Measurements from ENCODE around the gene UXT.
"Not testable (repeated sequence)": the region's sequence is repeated elsewhere in the genome, so short reads cannot be mapped to it uniquely, and the experiment has no call there.

Gene UXT

GRCh38 chrX:47658684-47659420 is at the start of gene UXT:
TSS of gene UXT (minus strand) at chrX:47659180. CDS start at chrX:47658927, 253 bp downstream.
- Histone ChIP-seq H3K36me3 (ENCODE audit: control insufficient read depth, insufficient read depth, low read length) (peaks cover 26% of the 10 kb centered on the region), H3K9me3 (ENCODE audit: control insufficient read depth, insufficient read depth, low read length) (peaks cover 32% of the 10 kb centered on the region), H3K27ac (ENCODE audit: low read depth, low read length) (peak within 1 kb of the TSS; percentile 99), H3K9ac (ENCODE audit: low read depth, low read length) (peak within 1 kb of the TSS; percentile 98), H3K4me3 (ENCODE audit: low read depth, low read length) (peak within 1 kb of the TSS; percentile 94), H3K4me1 (ENCODE audit: control insufficient read depth, insufficient read depth, low read length) (no peaks in the 10 kb centered on the region), H3K27me3 (ENCODE audit: control insufficient read depth, insufficient read depth, low read length) (no peaks in the 10 kb centered on the region)

- Histone ChIP-seq H3K27me3 (ENCODE audit: control insufficient read depth, insufficient read depth, low read length) (no peaks in the 10 kb centered on the region), H3K9ac (ENCODE audit: low read depth, low read length) (no peak overlapping the region), H3K4me1 (ENCODE audit: control insufficient read depth, insufficient read depth, low read length) (no peaks in the 10 kb centered on the region), H3K36me3 (ENCODE audit: control insufficient read depth, insufficient read depth, low read length) (no peaks in the 10 kb centered on the region), H3K9me3 (ENCODE audit: control insufficient read depth, insufficient read depth, low read length) (peaks cover 48% of the 10 kb centered on the region), H3K27ac (ENCODE audit: low read depth, low read length) (no peak overlapping the region), H3K4me3 (ENCODE audit: low read depth, low read length) (no peak overlapping the region)
Measured at GRCh38 chrX:47707031-47707780, 48.2 kb upstream of the UXT start.

- H3K9me3 ChIP-seq (ENCODE audit: control insufficient read depth, insufficient read depth, low read length), result peaks cover 44% of the 10 kb centered on the region
- H3K4me1 ChIP-seq (ENCODE audit: control insufficient read depth, insufficient read depth, low read length), result no peaks in the 10 kb centered on the region
- H3K27ac ChIP-seq (ENCODE audit: low read depth, low read length), result no peak overlapping the region
- no peak overlapping the region for H3K9ac ChIP-seq (ENCODE audit: low read depth, low read length)
- H3K4me3 ChIP-seq (ENCODE audit: low read depth, low read length), result no peak overlapping the region
- no peaks in the 10 kb centered on the region for H3K36me3 ChIP-seq (ENCODE audit: control insufficient read depth, insufficient read depth, low read length)
- no peaks in the 10 kb centered on the region for H3K27me3 ChIP-seq (ENCODE audit: control insufficient read depth, insufficient read depth, low read length)
Measured at GRCh38 chrX:47706575-47706974, 47.6 kb upstream of the UXT start.

GRCh38 chrX:47704736-47705135 is 45.8 kb upstream of the UXT start:
- Histone ChIP-seq H3K27me3 (ENCODE audit: control insufficient read depth, insufficient read depth, low read length) (no peaks in the 10 kb centered on the region), H3K4me3 (ENCODE audit: low read depth, low read length) (no peak overlapping the region), H3K27ac (ENCODE audit: low read depth, low read length) (no peak overlapping the region), H3K4me1 (ENCODE audit: control insufficient read depth, insufficient read depth, low read length) (no peaks in the 10 kb centered on the region), H3K36me3 (ENCODE audit: control insufficient read depth, insufficient read depth, low read length) (no peaks in the 10 kb centered on the region), H3K9ac (ENCODE audit: low read depth, low read length) (no peak overlapping the region), H3K9me3 (ENCODE audit: control insufficient read depth, insufficient read depth, low read length) (peaks cover 52% of the 10 kb centered on the region)

GRCh38 chrX:47697181-47697580 is 38.2 kb upstream of the UXT start:
- Histone ChIP-seq H3K9ac (ENCODE audit: low read depth, low read length) (no peak overlapping the region), H3K4me3 (ENCODE audit: low read depth, low read length) (no peak overlapping the region), H3K4me1 (ENCODE audit: control insufficient read depth, insufficient read depth, low read length) (no peaks in the 10 kb centered on the region), H3K9me3 (ENCODE audit: control insufficient read depth, insufficient read depth, low read length) (peaks cover 43% of the 10 kb centered on the region), H3K36me3 (ENCODE audit: control insufficient read depth, insufficient read depth, low read length) (no peaks in the 10 kb centered on the region), H3K27ac (ENCODE audit: low read depth, low read length) (no peak overlapping the region), H3K27me3 (ENCODE audit: control insufficient read depth, insufficient read depth, low read length) (no peaks in the 10 kb centered on the region)

- H3K27me3 ChIP-seq (ENCODE audit: control insufficient read depth, insufficient read depth, low read length), result no peaks in the 10 kb centered on the region
- H3K27ac ChIP-seq (ENCODE audit: low read depth, low read length), result no peak overlapping the region
- H3K4me1 ChIP-seq (ENCODE audit: control insufficient read depth, insufficient read depth, low read length), result no peaks in the 10 kb centered on the region
- no peaks in the 10 kb centered on the region for H3K36me3 ChIP-seq (ENCODE audit: control insufficient read depth, insufficient read depth, low read length)
- H3K4me3 ChIP-seq (ENCODE audit: low read depth, low read length), result no peak overlapping the region
- H3K9ac ChIP-seq (ENCODE audit: low read depth, low read length), result no peak overlapping the region
- H3K9me3 ChIP-seq (ENCODE audit: control insufficient read depth, insufficient read depth, low read length), result peaks cover 26% of the 10 kb centered on the region
Measured at GRCh38 chrX:47690175-47690574, 31.2 kb upstream of the UXT start.

- no peak overlapping the region for H3K9ac ChIP-seq (ENCODE audit: low read depth, low read length)
- H3K4me1 ChIP-seq (ENCODE audit: control insufficient read depth, insufficient read depth, low read length), result no peaks in the 10 kb centered on the region
- H3K9me3 ChIP-seq (ENCODE audit: control insufficient read depth, insufficient read depth, low read length), result peaks cover 36% of the 10 kb centered on the region
- no peaks in the 10 kb centered on the region for H3K36me3 ChIP-seq (ENCODE audit: control insufficient read depth, insufficient read depth, low read length)
- H3K4me3 ChIP-seq (ENCODE audit: low read depth, low read length), result no peak overlapping the region
- H3K27me3 ChIP-seq (ENCODE audit: control insufficient read depth, insufficient read depth, low read length), result no peaks in the 10 kb centered on the region
- H3K27ac ChIP-seq (ENCODE audit: low read depth, low read length), result no peak overlapping the region
Measured at GRCh38 chrX:47687263-47687662, 28.3 kb upstream of the UXT start.

- peaks cover 27% of the 10 kb centered on the region for H3K9me3 ChIP-seq (ENCODE audit: control insufficient read depth, insufficient read depth, low read length)
- H3K4me3 ChIP-seq (ENCODE audit: low read depth, low read length), result no peak overlapping the region
- no peak overlapping the region for H3K27ac ChIP-seq (ENCODE audit: low read depth, low read length)
- no peaks in the 10 kb centered on the region for H3K27me3 ChIP-seq (ENCODE audit: control insufficient read depth, insufficient read depth, low read length)
- H3K4me1 ChIP-seq (ENCODE audit: control insufficient read depth, insufficient read depth, low read length), result no peaks in the 10 kb centered on the region
- H3K36me3 ChIP-seq (ENCODE audit: control insufficient read depth, insufficient read depth, low read length), result no peaks in the 10 kb centered on the region
- H3K9ac ChIP-seq (ENCODE audit: low read depth, low read length), result no peak overlapping the region
Measured at GRCh38 chrX:47683829-47684205, 24.8 kb upstream of the UXT start.

- Histone ChIP-seq H3K27me3 (ENCODE audit: control insufficient read depth, insufficient read depth, low read length) (no peaks in the 10 kb centered on the region), H3K27ac (ENCODE audit: low read depth, low read length) (no peak overlapping the region), H3K9me3 (ENCODE audit: control insufficient read depth, insufficient read depth, low read length) (peaks cover 26% of the 10 kb centered on the region), H3K4me3 (ENCODE audit: low read depth, low read length) (no peak overlapping the region), H3K4me1 (ENCODE audit: control insufficient read depth, insufficient read depth, low read length) (no peaks in the 10 kb centered on the region), H3K9ac (ENCODE audit: low read depth, low read length) (no peak overlapping the region), H3K36me3 (ENCODE audit: control insufficient read depth, insufficient read depth, low read length) (no peaks in the 10 kb centered on the region)
Measured at GRCh38 chrX:47683184-47683828, 24.3 kb upstream of the UXT start.

- not testable (repeated sequence) for H3K36me3 ChIP-seq (ENCODE audit: control insufficient read depth, insufficient read depth, low read length); H3K4me3 ChIP-seq (ENCODE audit: low read depth, low read length); H3K9ac ChIP-seq (ENCODE audit: low read depth, low read length); H3K4me1 ChIP-seq (ENCODE audit: control insufficient read depth, insufficient read depth, low read length); H3K27me3 ChIP-seq (ENCODE audit: control insufficient read depth, insufficient read depth, low read length); H3K27ac ChIP-seq (ENCODE audit: low read depth, low read length)
- peaks cover 35% of the 10 kb centered on the region; the same call in 1 of the 2 replicates for H3K9me3 ChIP-seq (ENCODE audit: control insufficient read depth, insufficient read depth, low read length)
Measured at GRCh38 chrX:47675959-47676859, 17.2 kb upstream of the UXT start.

Data from HUES48 (cell line).